ENCODE data around the gene CD53. TPM values are rescaled to one million over a fixed set of nuclear protein-coding genes. Genes with fewer than 3 reads are reported as not detected.

Gene CD53
- total and polyA plus RNA-seq, 9 of the 15 experiments (the other 6 are each of a cell fraction or from before 2014, with no cell fraction given), result 63.5 to 220 (median 131) TPM

DNA sequence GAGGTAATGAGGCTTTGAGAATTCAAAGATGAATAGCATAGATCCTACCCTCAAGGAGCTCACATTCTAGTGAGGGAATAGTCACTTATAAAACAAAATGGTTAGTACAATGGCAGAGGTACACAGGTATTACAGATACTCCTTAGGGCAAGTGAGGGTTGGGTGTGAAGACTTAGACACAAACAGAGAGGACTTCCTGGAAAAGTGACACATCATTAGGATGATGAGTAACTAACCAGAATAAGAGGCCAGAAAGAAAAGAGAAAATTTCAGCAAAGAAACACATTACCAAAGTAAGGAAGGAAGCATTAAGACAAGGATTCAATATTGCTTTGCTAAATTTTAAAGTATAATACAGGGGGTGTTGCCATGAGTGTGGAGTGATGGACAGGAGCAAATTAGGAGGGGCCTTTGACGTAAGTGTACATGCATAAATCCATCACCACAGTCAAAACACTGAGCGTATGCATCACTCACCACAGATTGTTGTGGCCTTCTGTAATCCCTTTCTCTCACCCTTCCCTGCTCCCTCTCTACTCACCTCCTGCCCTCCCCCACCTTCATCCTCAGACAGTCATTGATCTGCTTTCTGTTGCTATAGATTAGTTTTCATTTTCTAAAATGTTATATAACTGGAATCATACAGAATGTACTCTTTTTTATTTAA, 7.9 kb downstream of the CD53 start (continued):
- TF ChIP-seq, protein P1, sequence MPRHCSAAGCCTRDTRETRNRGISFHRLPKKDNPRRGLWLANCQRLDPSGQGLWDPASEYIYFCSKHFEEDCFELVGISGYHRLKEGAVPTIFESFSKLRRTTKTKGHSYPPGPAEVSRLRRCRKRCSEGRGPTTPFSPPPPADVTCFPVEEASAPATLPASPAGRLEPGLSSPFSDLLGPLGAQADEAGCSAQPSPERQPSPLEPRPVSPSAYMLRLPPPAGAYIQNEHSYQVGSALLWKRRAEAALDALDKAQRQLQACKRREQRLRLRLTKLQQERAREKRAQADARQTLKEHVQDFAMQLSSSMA (CRISPR knock-in tag; IDR thresholded peaks at IDR 0.05), result no peak
- TF ChIP-seq ZNF584 (CRISPR knock-in tag; IDR thresholded peaks at IDR 0.05; ENCODE audit: low read depth), result no peak
- TF ChIP-seq GTF2A2 (tag; IDR thresholded peaks at IDR 0.05), result no peak
- no peak for TF ChIP-seq HOXB6 (CRISPR knock-in tag; IDR thresholded peaks at IDR 0.05; ENCODE audit: borderline replicate concordance)
- TF ChIP-seq, protein P2, sequence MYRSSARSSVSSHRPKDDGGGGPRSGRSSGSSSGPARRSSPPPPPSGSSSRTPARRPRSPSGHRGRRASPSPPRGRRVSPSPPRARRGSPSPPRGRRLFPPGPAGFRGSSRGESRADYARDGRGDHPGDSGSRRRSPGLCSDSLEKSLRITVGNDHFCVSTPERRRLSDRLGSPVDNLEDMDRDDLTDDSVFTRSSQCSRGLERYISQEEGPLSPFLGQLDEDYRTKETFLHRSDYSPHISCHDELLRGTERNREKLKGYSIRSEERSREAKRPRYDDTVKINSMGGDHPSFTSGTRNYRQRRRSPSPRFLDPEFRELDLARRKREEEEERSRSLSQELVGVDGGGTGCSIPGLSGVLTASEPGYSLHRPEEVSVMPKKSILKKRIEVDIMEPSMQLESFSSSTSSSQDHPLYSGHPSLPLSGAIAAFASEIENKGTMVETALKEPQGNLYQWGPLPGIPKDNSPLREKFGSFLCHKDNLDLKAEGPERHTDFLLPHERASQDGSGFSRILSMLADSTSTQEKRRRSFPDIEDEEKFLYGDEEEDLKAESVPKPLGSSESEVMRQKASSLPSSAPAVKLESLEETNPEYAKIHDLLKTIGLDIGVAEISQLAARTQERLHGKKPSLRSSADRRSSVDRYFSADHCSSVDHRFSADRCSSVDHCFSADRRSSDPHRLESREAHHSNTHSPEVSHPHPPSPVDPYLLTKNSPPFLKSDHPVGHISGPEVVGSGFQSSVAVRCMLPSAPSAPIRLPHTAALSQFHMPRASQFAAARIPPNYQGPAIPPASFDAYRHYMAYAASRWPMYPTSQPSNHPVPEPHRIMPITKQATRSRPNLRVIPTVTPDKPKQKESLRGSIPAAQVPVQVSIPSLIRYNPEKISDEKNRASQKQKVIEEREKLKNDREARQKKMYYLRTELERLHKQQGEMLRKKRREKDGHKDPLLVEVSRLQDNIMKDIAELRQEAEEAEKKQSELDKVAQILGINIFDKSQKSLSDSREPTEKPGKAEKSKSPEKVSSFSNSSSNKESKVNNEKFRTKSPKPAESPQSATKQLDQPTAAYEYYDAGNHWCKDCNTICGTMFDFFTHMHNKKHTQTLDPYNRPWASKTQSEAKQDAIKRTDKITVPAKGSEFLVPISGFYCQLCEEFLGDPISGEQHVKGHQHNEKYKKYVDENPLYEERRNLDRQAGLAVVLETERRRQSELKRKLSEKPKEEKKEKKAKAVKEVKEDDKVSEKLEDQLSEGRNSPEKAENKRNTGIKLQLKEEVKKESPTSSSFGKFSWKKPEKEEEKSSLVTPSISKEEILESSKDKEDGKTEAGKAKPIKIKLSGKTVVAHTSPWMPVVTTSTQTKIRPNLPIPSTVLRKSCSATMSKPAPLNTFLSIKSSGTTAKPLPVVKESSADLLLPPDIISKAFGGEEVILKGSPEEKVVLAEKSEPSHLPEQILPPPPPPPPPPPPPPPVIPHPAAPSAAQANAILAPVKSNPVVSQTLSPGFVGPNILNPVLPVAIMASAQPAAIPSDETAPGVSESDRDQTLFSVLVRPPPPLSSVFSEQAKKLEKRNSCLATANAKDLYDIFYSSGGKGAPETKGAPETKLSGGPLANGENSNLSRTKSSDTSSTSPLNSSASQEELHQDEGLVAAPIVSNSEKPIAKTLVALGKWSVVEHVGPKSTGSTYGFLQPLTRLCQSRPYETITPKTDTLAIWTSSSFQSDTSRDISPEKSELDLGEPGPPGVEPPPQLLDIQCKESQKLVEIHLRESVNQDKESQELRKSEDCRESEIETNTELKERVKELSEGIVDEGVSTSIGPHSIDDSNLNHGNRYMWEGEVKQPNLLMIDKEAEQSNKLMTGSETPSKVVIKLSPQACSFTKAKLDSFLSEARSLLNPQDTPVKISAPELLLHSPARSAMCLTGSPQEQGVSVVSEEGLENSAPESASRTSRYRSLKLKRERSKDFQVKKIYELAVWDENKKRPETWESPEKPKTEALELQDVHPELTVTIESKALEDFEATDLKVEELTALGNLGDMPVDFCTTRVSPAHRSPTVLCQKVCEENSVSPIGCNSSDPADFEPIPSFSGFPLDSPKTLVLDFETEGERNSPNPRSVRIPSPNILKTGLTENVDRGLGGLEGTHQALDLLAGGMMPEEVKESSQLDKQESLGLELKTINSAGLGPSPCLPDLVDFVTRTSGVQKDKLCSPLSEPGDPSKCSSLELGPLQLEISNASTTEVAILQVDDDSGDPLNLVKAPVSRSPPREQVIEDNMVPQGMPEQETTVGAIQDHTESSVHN (IDR thresholded peaks at IDR 0.05; ENCODE audit: borderline replicate concordance in 1 of 2, low read depth in 1 of 2), result peak in 1 of 2 experiments; percentile 88; a peak in 2 of 4 replicates
- peak; percentile 56 for TF ChIP-seq VEZF1 (CRISPR knock-in tag; IDR thresholded peaks at IDR 0.05)
- TF ChIP-seq YBX1 (IDR thresholded peaks at IDR 0.05), result no peak
- peak; percentile 33; the same call in 1 of the 2 replicates for TF ChIP-seq RB1 (IDR thresholded peaks at IDR 0.05; ENCODE audit: low read depth)
- no peak for TF ChIP-seq KLF10 (CRISPR knock-in tag; IDR thresholded peaks at IDR 0.05)
- no peak for TF ChIP-seq XRCC3 (IDR thresholded peaks at IDR 0.05)
- TF ChIP-seq CEBPG (CRISPR knock-in tag; IDR thresholded peaks at IDR 0.05), result no peak
- 0 out of 4 replicates have a peak, but pooled peaks of 1 of the 2 experiments have one; percentile 31 for TF ChIP-seq CEBPG (tag; conservative IDR thresholded peaks at IDR 0.05 in 1 of 2, IDR thresholded peaks at IDR 0.05 in 1 of 2)
- no peak for TF ChIP-seq ATF1 (CRISPR knock-in tag; IDR thresholded peaks at IDR 0.05)
- TF ChIP-seq ATF1 (tag; IDR thresholded peaks at IDR 0.05), result peak; percentile 94
- TF ChIP-seq ZNF668 (CRISPR knock-in tag; IDR thresholded peaks at IDR 0.05), result no peak
- no peak for TF ChIP-seq MED1 (CRISPR knock-in tag; IDR thresholded peaks at IDR 0.05; ENCODE audit: borderline replicate concordance)
- peak; percentile 36; the same call in 1 of the 2 replicates for TF ChIP-seq MITF (IDR thresholded peaks at IDR 0.05)

All from K562 (cell line).